DMS53 treated with DMSO at 0.1 percent for 48 hours (cell line): ENCODE results near the gene CFI.

ENCODE experiments used
- DNase-seq: peaks from one replicate; lab custom pipeline; 2025; ENCODE audit not compliant: unreplicated experiment; lab: John Stamatoyannopoulos, UW

The CFI gene

DNA sequence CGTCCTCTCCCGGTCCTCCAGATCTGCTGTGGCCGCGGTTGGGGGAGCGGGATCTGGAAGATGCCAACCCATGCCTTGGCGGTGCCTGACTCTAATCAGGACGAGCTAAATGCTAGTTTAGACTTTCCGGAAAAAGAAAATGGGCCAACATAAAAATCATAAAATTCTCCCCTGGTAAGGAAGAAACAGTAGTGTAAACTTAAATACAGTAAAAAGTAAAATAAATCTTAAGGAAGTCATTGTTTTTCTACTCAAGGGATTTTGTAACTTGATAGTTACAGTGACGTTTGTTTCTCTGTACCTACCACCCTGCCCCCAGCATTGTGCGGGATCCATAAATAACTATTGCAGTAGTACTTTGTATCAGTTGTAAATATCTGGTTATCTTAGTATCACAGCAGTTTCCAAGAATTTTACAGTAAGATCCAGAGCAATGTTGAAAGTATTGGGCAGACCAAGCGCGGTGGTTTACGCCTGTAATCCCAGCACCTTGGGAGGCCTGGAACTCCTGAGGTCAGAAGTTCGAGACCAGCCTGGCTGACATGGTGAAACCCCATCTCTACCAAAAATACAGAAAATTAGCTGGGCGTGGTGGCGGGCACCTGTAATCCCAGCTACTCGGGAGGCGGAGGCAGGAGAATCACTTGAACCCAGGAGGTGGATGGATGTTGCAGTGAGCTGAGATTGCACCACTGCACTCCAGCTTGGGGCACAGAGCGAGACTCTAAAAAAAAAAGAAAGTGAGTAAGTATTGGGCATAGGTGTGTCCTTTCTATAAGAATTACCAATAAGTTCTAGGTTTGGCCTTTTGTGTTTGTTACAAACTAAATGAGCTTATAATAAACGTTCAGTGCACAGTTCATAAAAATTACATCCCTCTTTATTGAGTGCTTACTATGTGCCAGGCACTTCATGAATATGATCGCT is 70.9 kb downstream of the CFI start:
- DNase-seq, result no peak

DNA sequence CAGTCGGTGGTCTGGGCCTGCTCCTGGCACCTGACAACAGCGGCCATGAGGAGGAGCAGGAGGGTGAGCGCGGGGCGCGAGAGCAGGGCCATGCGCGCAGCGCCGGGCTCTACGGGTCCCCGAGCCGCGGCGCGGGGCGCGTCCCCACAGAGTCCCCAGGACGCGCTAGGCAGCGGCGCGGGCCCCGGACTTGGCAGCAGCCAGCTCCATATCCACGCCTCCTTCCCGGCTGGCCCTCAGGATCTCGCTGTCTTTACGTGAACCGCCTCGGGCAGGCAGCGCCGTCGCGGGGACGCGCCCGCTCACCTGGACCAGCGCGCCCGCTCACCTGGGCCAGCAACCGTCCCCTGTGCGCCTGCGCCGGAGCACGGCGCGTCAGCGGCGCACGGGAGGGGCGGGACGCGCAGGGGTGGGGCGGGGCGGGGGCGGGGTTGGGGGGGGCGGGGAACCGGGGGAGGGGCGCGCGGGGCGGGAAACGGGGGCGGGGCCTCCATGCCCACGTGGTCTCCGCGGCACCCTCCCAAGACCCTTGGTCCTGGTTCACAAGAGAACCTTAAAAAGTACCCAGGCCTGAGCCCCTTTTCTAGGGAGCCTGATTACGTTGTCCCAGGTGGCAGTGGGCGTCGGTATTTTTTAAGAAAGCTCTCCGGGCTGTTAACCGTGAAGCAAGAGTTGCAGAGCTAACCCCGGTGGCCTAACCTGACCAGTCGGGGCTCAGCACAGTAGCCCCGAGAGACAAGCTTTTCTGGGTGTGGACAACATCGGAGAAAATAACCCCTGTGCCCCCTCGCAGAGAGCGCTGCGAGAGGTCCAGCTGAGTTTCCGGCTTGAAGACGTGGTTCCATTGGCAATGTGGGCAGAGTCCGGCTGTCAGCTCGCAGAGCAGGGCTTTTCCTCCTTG is 71.8 kb downstream of the CFI start, which contains the start of gene PLA2G12A:
Gene PLA2G12A (minus strand): TSS at position 353 of the 901 bp plus-strand sequence. CDS start 261 bp downstream, at position 92.
- peak; percentile 70 for DNase-seq

DNA sequence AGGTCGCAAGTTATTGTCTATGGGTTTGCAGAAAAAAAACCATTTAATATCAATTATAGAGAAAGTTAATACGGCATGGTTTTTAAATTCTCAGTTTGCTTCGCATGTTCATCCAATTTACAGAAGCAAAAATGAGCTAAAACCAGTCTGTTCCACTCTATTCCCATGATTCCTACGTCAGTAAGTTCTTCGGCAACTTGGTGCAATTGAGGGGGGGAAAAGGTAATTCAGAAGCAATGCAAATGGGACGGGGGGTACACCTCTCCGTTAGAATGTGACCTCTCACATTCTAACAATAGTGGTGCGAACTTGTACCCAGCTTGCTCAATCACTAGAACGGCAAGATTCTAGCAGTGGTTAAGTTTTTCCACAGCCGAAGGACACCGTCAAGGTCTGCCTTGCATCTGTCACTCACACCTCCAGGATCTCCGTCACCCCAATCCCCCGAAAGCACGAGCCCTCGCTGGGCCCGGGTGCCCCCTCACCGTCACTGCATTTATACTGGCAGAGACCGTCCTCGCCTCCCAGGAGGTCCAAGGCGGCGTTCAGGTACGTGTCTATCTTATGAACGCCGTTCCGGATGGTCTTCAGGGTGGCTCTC is 72.6 kb downstream of the CFI start:
- no peak for DNase-seq

DNA sequence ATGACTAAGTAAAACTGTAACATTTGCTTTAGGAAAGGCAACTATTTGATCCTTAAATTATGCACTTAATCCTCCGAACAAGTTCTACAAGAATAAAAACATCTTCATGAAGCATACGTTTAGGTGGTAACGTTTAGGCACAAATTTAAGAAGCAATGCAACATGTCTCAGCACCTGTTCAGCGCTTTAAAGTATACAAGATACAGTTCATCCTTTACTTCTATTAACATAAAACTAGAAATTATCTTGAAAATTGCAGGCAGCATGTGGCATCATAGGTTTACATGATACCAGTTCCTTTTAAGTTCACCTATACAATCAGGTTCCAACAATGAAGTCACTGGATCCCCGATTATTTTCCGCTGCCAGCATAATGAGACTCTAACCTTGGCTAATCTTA is 73.4 kb downstream of the CFI start:
- DNase-seq, result no peak

DNA sequence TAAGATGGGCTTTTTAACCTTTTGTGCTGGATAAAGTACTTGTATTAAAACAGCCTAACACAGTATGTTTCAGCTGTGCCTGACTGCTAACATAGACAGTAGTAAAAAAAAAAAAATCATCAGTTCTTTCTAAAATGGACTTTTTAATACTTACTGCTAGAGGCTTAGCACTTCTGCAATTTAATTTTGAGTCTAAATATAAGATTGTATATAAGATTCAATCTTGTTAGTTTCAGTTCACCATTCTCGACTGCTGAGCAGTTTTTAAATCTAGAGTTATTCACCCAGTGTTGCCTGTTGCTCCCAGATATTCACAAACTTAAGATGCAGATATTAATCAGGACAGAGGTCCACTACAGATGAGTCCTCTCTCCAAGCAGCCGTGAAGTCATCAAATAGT is 78.7 kb downstream of the CFI start:
- no peak for DNase-seq

DNA sequence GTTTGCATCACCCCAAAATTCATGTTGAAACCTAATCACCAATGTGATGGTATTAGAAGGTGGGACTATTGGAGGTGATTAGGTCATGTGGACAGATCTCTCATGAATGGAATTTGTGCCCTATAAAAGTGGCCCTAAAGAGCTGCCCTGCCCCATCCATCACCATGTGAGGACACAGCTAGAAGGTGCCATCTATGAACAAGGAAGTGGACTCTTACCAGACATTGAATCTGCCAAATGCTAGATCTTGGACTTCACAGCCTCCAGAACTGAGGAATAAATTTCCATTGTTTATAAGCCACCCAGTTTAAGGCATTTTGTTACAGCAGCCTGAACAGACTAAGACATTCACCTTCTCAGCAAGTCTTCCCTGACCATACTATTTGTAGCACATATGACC is 79.4 kb downstream of the CFI start:
- DNase-seq, result no peak

DNA sequence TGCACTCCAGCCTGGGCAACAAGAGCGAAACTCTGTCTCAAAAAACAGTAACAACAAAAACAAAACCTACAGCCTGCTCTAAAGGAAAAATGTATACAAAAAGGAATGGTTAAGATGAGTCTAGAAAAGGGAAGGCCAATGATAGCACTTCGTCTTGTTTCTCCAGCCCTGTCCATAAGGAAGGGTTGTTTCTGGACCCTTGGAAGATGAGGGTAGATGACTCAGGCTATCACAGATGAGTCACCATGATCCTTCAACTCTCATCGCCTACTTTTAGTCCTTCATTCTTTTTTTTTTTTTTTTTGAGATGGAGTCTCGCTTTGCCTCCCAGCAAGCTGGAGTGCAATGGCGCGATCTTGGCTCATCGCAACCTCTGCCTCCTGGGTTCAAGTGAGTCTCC is 80.8 kb downstream of the CFI start:
- no peak for DNase-seq

DNA sequence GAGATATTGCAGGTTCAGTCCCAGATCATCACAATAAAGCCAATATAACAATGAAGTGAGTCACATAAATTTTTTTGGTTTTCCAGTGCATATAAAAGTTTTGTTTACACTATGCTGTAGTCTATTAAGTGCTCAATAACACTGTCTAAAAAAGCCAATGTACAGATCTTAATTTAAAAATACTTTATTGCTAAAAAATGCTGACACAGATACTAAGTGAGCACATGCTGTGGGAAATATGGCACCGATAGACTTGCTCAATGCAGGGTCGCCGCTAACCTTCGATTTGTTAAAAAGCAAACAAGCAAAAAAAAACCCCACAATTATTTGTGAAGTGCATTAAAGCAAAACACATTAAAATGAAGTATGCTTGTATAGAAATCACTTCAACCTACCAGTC is 82.2 kb downstream of the CFI start:
- no peak for DNase-seq

DNA sequence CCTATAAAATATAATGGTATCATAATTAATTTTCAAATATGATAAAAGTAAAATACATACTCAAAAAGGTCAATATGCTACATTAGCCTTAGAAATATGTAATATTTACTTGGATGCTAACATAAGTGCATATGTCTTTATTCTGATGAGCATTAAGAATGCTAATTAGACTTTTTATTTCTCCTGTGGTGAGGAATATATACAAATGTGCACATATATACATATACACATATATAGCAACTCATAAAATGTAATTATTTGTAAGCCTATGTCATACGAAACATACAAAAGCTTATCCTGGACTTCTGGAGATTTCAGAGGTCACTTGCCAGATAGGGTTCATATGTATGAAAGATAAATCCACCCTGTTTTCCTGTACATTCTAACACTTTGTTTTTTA is 83.0 kb downstream of the CFI start:
- DNase-seq, result no peak

DNA sequence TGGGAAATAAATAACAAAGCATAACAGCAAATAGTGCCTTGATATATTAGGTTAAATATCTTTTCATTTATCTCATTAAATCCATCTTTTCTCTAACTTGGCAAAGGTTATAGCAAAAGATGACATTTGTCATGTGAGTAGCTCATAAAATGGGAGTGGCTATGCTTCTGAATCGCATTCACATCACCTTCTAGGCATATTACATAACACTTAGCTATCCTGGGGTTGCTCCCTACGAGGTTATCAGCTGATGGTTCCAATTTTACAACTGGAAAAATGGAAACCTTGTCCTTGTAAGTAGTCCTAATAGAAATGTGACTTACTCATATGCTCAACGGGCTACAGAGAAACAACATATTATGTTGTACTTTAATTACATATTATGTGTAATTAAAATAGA is 88.3 kb downstream of the CFI start:
- DNase-seq, result no peak

DNA sequence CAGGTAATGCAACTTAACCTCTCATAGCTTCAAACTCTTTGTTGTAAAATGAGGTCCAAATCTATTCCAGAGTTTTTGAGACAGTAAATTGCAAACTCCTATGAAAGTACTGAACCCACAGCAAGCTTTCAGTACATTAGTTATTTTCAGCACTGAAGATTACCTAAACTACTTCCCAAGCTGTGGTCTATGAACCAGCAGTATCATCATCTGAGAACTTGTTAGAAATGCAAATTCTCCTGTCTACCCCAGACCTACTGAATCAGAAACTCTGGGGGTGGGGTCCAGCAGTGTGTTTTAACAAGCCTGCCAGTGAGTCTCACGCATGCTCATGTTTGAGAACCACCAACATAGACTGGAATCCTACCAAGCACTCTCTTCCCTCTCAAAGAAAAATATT is 92.8 kb downstream of the CFI start:
- DNase-seq, result no peak

DNA sequence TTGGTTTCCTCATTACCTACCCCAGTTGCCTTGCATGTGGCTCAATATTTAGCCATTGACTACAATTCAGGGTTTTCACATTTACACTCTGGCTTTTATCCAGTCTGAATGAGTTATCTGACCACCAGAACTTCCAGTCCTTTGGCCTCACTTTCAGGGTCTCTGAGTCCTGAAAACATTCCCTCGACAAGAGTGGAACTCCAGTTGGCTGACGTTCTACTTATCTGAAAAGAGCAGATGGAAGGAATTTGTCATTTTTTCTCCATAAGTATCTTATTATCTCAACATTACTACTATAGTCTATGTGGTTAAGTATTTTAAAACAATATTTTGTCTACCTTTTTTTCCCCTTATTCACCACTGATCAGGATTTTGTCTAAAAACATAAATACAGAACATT is 93.4 kb downstream of the CFI start:
- DNase-seq, result no peak

DNA sequence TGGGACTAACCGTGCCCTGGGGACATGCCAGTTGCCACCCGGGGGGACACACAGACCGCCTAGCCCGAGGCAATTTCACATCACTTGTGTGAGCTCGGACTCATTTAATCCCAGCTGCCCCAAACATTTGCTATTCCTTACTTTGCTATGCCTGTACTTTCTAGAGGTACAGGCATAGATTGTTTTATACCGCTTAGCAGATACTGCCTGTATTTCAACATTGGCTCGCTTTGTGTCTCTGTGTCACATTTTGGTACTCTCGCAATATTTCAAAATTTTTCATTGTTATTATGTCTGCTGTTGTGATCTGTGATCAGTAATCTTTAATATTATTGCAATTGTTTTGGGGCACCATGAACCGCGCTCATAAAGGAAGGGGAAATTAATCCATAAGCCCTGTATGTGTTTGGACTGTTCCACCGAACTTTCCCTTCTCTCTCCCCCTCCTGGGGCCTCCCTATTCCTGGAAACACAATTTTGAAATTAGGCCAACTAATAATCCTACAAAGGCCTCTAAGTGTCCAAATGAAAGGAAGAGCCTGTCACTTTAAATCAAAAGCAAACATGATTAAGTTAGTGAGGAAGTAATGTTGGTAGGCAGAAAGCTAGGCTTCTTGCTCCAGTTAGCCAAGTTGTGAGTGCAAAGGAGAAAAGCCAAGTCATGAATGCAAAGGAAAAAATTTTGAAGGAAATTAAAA is 98.0 kb downstream of the CFI start:
- peak; percentile 31 for DNase-seq

DNA sequence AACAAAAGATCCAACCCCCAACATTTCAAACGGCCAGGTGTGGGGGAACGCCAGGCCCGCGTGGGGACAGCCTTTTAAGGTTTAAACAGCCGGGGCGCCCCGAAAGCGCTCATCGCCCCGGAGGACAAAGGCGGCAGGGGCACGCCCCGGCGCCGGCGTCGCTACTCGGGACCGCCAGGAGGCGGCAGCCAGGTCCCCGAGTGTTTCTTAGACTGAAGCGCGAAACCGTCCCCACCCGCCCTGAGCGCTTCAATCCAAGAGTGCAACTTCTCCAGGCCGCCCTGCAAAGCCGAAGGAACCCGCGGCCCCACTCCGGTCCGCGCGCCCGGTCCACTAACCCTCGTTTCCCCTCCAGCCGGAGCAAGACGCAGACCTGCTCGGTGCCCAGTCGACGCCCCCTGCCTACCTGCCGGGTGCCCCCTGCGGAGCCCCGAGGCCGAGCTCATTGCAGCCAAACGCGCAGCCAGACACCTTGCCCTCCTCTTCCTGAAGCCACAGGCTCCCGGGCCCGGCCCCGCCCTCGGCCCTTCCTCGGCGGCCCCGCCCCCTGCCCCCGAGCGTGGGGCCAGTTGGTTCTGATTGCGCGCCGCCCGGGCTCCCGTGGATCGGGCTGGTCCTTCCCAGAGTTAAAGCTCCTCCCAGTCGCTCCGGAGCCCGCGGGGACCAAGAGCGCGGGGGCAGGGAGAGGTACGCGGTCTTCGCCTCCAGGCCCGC is 98.7 kb downstream of the CFI start, which contains the start of gene CASP6:
Gene CASP6 (minus strand): TSS at position 496 of the 714 bp plus-strand sequence. CDS start 50 bp downstream, at position 446.
- DNase-seq, result peak; percentile 55

DNA sequence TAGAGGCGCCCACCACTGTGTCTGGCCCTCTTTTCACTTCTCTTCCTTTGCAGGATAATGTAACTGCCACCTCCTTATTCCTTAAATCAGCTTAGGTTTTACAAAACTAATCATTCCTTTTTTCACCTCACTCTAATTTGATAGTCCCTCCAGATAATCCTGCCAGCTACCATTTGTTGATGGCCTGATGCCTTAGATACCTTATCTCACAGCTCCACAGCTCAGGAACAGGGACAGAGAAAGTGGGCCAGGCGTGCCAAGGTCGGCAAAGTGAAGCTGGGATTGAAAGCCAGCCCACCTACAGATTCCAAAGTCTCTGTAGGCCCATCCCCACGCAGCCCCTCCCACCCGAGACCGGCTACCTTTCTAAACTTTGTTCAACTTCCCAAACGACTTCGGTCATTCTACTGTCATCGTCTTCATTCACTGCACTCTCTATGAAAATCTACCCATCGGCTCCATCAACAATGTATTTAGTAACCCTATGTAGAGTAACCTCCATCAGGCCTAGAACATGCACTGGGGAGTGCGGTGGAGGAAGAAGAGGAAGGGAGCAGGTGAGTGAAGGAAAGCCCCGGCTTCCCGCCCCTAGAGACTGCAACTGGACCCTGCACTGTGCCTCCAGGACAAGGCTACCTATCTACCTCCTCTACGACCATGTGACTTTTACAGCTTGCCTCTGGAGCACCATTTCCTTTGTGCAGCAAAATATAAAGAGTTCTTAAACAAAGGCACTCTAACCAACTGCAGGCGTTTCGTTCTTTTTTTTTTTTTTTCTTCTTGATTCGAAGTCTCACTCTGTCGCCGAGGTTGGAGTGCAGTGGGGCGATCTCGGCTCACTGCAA is 100.0 kb downstream of the CFI start:
- DNase-seq, result no peak

DNA sequence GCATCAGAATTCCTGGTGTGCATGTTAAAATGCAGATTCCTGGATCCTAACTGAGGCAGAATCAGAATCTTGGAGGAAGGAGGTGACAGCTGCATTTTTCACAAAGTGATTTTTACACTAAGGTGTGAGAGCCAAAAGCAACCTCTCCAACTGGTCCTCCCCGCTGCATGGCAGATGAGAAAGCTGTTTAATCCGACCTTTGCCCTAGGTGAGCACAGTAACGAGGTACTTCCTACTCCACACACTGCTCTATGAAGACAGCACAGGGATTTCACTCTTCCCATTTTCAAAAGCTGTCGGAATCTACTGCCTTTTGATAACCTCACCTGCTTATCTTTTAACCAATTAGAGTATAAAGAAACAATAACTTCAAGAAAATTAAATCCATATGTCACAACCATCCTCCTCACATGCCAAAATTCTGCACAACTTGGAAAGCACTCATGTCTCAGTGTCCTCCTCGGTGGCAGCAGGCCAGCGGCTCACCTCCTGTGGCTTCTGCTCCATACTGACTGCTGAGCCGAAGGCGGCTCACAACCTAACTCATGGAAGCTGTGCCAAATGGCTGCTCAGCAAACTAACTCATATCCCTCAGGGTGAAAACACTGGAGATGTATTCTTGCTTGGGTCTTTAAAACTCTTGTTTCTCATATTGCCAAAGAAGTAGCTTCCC is 102.1 kb downstream of the CFI start:
- no peak for DNase-seq

DNA sequence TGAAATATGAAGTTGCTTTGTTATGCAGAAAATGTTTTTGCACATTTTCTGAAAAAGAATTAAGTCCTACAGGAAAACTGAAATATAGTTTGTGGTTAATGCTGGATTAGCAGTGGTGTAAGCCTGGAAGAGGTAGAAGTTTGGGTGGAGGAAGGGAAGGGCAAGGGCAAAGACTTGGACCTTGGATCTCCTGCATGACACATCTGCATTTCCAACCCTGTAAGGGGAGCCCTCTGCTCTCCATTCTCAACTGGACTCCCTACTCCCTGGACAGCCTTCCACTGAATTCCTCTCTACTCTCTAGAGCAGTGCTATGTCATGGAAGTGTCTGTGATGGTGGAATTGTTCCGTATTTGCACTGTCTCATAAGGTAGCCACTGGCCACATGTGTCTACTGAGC is 103.1 kb downstream of the CFI start:
- DNase-seq, result no peak

DNA sequence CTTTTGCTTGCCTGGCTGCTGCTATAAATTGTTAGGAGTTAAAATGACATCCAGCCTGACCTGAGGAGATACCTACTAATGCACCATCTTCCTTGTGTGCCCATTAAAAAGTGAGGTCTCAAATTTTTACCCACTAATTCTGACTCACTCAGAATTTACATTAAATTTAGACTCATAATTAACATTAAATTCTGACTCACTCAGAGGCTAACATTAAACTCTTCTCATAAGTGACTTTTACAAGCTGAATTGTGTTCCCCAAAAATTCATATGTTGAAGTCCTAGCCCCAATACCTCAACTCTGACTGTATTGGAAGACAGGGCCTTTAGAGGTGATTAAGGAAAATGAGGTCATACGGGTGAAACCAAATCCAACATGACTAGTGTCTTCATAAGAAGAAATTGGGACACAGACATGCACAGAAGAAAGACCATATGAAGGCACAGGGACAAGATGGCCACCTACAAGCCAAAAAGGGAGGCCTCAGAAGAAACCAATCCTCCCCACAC is 110.3 kb downstream of the CFI start:
- no peak for DNase-seq
